Transverse colon (tissue), 4 donors: ENCODE results near the gene GABRB3. TPM values are rescaled to one million over a fixed set of nuclear protein-coding genes. Genes with fewer than 3 reads are reported as not detected.

Experiments
- DNase-seq: peaks from one replicate; pipeline ENCODE4 v3.0.0-alpha.2; 2019
- H3K27ac ChIP-seq, 4 donors: fragments of 200-600 bp; sonication (generic); 2 replicates each; pipeline ENCODE4 v1.5.1; 2016 to 2018; ENCODE audit warnings: inconsistent platforms in 4 of 4
- H3K27me3 ChIP-seq: fragments of 200-600 bp; sonication (generic); 2 replicates; pipeline ENCODE4 v1.5.1; 2017; ENCODE audit warnings: inconsistent platforms
- H3K36me3 ChIP-seq, 4 donors: fragments of 200-600 bp; sonication (generic); 2 replicates each; pipeline ENCODE4 v1.5.1; 2017 to 2019; ENCODE audit warnings: inconsistent platforms in 4 of 4
- H3K4me1 ChIP-seq, 4 donors: fragments of 200-600 bp; sonication (generic); 2 replicates each; pipeline ENCODE4 v1.5.1; 2017 to 2020; ENCODE audit warnings: inconsistent platforms in 4 of 4
- H3K4me3 ChIP-seq, 4 donors: fragments of 200-600 bp; sonication (generic); 1 replicate in 1 of 4; 2 replicates in 3 of 4; pipeline versions ENCODE4 v1.5.1 to v1.6.1; 2017 to 2019; ENCODE audit warnings: inconsistent platforms in 4 of 4
- H3K9me3 ChIP-seq, 2 donors: fragments of 200-600 bp; sonication (generic); 2 replicates each; pipeline ENCODE4 v1.5.1; 2017 to 2019; ENCODE audit warnings: inconsistent platforms in 2 of 2
- CTCF ChIP-seq, 5 experiments: fragments of 200-600 bp in 3 of 5; fragments of 450-650 bp in 2 of 5; sonication (generic) in 3 of 5; IDR thresholded peaks; 1 replicate in 2 of 5; 2 replicates in 3 of 5; pipeline ENCODE4 v1.5.1; 2016 to 2017; ENCODE audit warnings: antibody characterized with exemption in 5 of 5, inconsistent platforms in 3 of 5, mild to moderate bottlenecking in 2 of 5, moderate library complexity in 1 of 5
- EP300 ChIP-seq: sonication (generic); formaldehyde crosslinking; IDR thresholded peaks from one replicate; pipeline ENCODE4 v1.6.1; 2017; ENCODE audit warnings: antibody characterized with exemption, low read depth
- POLR2A ChIP-seq: fragments of 450-650 bp; IDR thresholded peaks from one replicate; pipeline ENCODE4 v1.6.1; 2016; ENCODE audit warnings: antibody characterized with exemption, mild to moderate bottlenecking, moderate library complexity
- POLR2AphosphoS5 ChIP-seq, 3 donors: sonication (generic); formaldehyde crosslinking; IDR thresholded peaks; one replicate each; pipeline ENCODE4 v1.6.1; 2016; ENCODE audit warnings: antibody characterized with exemption in 3 of 3
- WGBS, 2 donors: methylation state at CpG; one replicate each; pipeline ENCODE4 v1.1.5; 2018; ENCODE audit warnings: low coverage in 1 of 2; 5-methylcytosine and 5-hydroxymethylcytosine counted together
- in situ Hi-C, 4 donors: fragments of 200-750 bp; cut with MboI; loops; one replicate each; pipeline versions ENCODE4 v1.15.0 to v1.15.1; 2017; ENCODE audit warnings: low sequenced_read_pairs in 3 of 4, low pct_ligation_motif_present in 1 of 4, low pct_unique_long_range_greater_than_20kb in 1 of 4
- intact Hi-C: fragments of 100-400 bp; cut with DNase I; formaldehyde crosslinking; loops from one replicate; pipeline ENCODE4 v1.15.1; 2023; ENCODE audit warnings: low total_unique reads
- total RNA-seq, 4 donors: library from RNA; depleted of rRNA; stranded (reverse); fragments of >200 nt; gene quantifications; one replicate each; pipeline ENCODE4 v1.1.0, GENCODE V29; 2016

GABRB3 gene
- total RNA-seq, 4 donors from 2014 or later = 0.20 to 3.8 (median 1.2) TPM

GRCh38 chr15:26621816-26622215, 151.1 kb downstream of the GABRB3 start:
- Histone ChIP-seq H3K9me3 (peaks cover 0 to 5% of the 10 kb centered on the region in 2 donors), H3K4me3 (no peak overlapping the region), H3K27ac (no peak overlapping the region), H3K27me3 (no peaks in the 10 kb centered on the region), H3K4me1 (no peaks in the 10 kb centered on the region), H3K36me3 (no peaks in the 10 kb centered on the region)
- intact Hi-C loops = no loop called here
- no peak for DNase-seq
- in situ Hi-C loops = loop anchor here in 1 of 4 donors (25.0 kb wide), 1 partner anchor 110 kb away; no protein-coding TSS in a partner anchor
- 39 to 52% methylated on average over 4 to 5 of the region's 5 CpGs for WGBS, 2 donors
- TF ChIP-seq POLR2A (no peak), EP300 (no peak), CTCF (IDR thresholded peaks at IDR 0.05) (no peak), POLR2AphosphoS5 (IDR thresholded peaks at IDR 0.05) (no peak)

GRCh38 chr15:26620528-26621458, 152.1 kb downstream of the GABRB3 start:
- intact Hi-C loops (no loop called here), in situ Hi-C loops (loop anchor here in 1 of 4 donors (25.0 kb wide), 1 partner anchor 108 kb away; no protein-coding TSS in a partner anchor)
- Histone ChIP-seq H3K4me3 (no peak overlapping the region), H3K36me3 (no peaks in the 10 kb centered on the region), H3K27me3 (no peaks in the 10 kb centered on the region), H3K9me3 (no peaks in the 10 kb centered on the region), H3K4me1 (no peaks in the 10 kb centered on the region), H3K27ac (no peak overlapping the region)
- TF ChIP-seq POLR2AphosphoS5 (IDR thresholded peaks at IDR 0.05) (no peak), CTCF (IDR thresholded peaks at IDR 0.05) (no peak), POLR2A (no peak), EP300 (no peak)
- WGBS, 2 donors = 65 to 72% methylated on average over 7 to 10 of the region's 10 CpGs
- no peak for DNase-seq

- peaks cover 0 to 5% of the 10 kb centered on the region in 2 donors for H3K9me3 ChIP-seq
These were observed 157.0 kb downstream of the GABRB3 start for GRCh38 chr15:26615927-26616302.

More at GRCh38 chr15:26615927-26616302, 157.0 kb downstream of the GABRB3 start:
- TF ChIP-seq CTCF (IDR thresholded peaks at IDR 0.05) (no peak), POLR2A (no peak)
- H3K4me1 ChIP-seq = no peaks in the 10 kb centered on the region
- no peak overlapping the region for H3K4me3 ChIP-seq
- WGBS, 2 donors = 40 to 68% methylated on average over 2 to 3 of the region's 3 CpGs
- no peaks in the 10 kb centered on the region for H3K36me3 ChIP-seq
- intact Hi-C loops (no loop called here), in situ Hi-C loops (loop anchor here in 1 of 4 donors (25.0 kb wide), 1 partner anchor 104 kb away; no protein-coding TSS in a partner anchor)
- H3K27me3 ChIP-seq = no peaks in the 10 kb centered on the region
- no peak for DNase-seq
- no peak overlapping the region for H3K27ac ChIP-seq
